Heart left ventricle (tissue), 13 donors: Measurements from ENCODE around the gene IRF3.

Experiments
- CTCF ChIP-seq, 12 donors: fragments of 200-600 bp; sonication (generic) in 4 of 12; IDR thresholded peaks; one replicate each; pipeline versions ENCODE4 v1.5.0 to v1.8.0; 2018 to 2022; ENCODE audit warnings: antibody characterized with exemption in 12 of 12, mild to moderate bottlenecking in 5 of 12
- POLR2A ChIP-seq, 2 donors: fragments of 450-650 bp; IDR thresholded peaks; one replicate each; pipeline ENCODE4 v1.6.1; 2017; ENCODE audit warnings: antibody characterized with exemption in 2 of 2, mild to moderate bottlenecking in 2 of 2, moderate library complexity in 2 of 2
- donor health status: ischemic (EF 13 %, LVEDD 7.1; RV severe dilation, severe dysfunction).
- donor health status: DM: no; HTN: yes; CAD: no.
- donor health status: DM: no; HTN: no; CAD: no.
- donor health status: ischemic (EF 25% LVEDD 6.9; RV normal size, moderate dysfunction).
- donor health status: ischemic (EF 25% LVEDD 5.7; RV mildly dilated, moderate dysfunction).
- donor health status: ischemic (EF 35%, LVEDD 5.7; RV mildly dilated, moderate dysfunction).
- donor health status: nonischemic (EF 11% LVEDD 7.7; RV severe dilation, severe dysfunction).
- donor health status: DM: yes; HTN: yes; CAD: no.
- donor health status: PGD.
- donor health status: ischemic (EF 29% LVEDD 5.4; RV normal size, mild dysfunction).
- donor health status: nonischemic (EF 23%, LVEDD 6.1; RV moderate dilation, normal function).

- TF ChIP-seq CTCF (IDR thresholded peaks at IDR 0.05) (no peak), POLR2A (IDR thresholded peaks at IDR 0.05) (no peak)
Observed at GRCh38 chr19:49691243-49692146, 25.8 kb upstream of the IRF3 start.
